Activated T-cell treated with anti-CD3 and anti-CD28 coated beads, Interleukin-2, amount 50 U/mL, for 48 hours (primary cell): ENCODE data around the gene KDM4F.
"Not testable (repeated sequence)": the region's sequence is repeated elsewhere in the genome, so short reads cannot be mapped to it uniquely, and the experiment has no call there.

Experiments used
- DNase-seq, 2 experiments: peaks; one replicate each; pipeline ENCODE4 v3.0.0-alpha.2; 2020

The KDM4F gene

GRCh38 chr11:95049122-95049521 lies at the start of gene KDM4F:
Gene KDM4F, plus strand, starts transcription at chr11:95049422.
- DNase-seq, result not testable (repeated sequence)

DNA sequence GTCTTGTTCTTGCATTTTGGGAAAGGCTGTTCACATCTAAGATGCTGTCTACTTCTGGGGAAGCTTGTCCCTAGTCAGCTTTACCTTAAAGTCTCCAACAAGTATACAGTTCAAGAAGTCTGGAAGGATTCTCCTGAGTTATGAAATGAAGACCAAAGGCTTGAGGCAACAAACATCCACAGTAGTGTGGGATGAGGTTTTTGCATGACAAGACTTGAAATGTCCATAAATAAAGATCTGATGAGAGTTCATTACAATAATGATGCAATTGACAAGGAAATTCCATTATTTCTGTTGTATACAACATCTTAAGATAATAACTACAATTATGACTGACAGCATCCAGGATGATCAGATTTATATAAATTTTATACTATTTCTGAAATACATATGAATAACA lies 45.5 kb upstream of the KDM4F start:
- DNase-seq, result no peak

- no peak for DNase-seq
Observed at GRCh38 chr11:95005642-95006041, 43.6 kb upstream of the KDM4F start.

GRCh38 chr11:95011376-95011775 lies 37.8 kb upstream of the KDM4F start:
- DNase-seq, result no peak

DNA sequence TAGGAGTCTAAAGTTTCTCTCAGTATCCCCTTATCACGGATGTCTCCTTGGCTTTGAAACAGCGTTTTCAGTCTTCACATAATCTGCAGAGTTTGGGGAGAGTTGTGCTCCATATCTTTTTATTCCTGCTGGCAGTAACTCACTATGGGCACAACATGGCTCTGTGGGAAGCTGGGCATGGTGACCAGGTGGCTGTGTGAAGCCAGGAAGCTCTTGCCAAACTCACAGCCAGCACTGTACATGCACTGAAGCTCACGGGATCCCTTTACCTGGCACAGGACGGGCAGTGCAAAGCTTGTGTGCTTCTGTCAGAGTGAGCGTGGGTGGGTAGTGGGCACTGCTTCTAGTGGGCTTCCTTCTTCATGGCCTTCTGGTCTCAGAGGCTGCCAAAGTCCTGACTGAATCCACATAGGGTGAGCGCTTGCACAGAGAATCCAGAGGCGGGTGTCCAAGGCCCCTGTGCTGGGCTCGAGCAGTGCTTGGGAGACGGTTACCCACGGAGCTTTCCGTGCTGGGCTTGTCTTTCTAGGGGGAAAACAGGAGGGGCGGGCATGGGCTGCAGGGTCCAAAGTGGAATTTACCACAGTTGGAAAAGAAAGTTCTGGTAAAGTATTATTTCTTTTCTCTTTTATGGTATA lies 34.9 kb upstream of the KDM4F start:
- no peak for DNase-seq

GRCh38 chr11:95016139-95016538 lies 33.1 kb upstream of the KDM4F start:
- no peak for DNase-seq

GRCh38 chr11:95021468-95021867 lies 27.8 kb upstream of the KDM4F start:
- not testable (repeated sequence) for DNase-seq

DNA sequence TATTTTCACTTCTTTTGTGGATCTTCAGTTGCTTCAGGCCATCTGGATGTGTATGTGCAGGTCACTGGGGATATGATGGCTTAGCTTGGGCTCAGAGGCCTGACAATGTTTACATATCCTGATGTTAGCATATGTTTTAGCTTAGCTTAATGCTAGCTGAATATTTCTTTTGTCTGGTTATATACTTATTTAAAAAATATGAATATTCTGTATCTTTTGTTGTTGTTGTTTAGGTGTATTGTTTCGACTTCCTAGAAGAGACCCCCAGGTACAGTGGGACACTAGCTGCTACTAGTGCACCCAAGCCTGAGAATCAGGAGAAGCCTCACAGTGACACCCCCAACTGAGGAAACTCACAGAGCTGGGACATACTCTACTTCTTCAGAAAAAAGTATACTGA lies 24.3 kb upstream of the KDM4F start, which contains the start of gene KDM4E:
KDM4E (plus strand) TSS at position 301 of the 400 bp plus-strand sequence. CDS start 300 bp downstream, outside the sequence.
- no peak for DNase-seq

GRCh38 chr11:95025594-95025993 lies 23.6 kb upstream of the KDM4F start:
- DNase-seq, result not testable (repeated sequence)

- DNase-seq, result no peak
Observed at GRCh38 chr11:95028357-95028756, 20.9 kb upstream of the KDM4F start.

DNA sequence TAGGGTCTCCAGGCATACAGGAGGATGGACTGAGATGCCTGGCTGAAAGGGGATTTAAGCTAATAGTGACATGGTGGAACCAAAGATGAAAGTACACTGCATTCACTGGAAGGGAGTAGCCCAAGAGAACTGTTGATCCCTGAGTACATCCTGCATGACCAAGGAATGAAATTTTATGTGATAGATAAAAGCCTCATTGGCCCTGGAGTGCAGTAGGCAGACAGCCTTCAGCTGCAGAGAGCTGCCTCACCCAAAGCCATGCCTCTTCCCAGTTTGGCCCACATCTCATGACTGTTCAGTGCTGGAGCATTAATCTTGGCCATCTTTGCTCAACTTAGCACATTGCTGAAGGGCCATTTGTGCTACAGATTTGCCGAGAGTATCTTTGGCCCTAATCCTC lies 16.2 kb upstream of the KDM4F start:
- no peak for DNase-seq

DNA sequence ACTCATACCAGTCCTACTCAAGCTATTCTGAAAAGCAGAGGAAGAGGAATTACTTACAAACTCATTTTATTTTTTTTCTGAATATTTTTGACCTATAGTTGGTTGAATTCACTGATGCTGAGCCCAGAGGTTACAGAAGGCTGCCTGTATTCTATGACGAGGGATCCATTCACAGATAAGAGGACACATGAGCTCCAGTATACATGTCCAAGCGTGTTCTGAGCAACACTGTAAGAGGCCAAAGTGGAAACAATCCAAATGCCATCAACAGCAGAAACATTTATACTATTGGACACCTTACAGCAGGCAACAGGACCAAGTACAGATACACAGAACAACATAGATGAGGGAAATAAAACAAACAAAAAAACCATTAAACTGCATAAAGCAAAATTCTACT lies 13.9 kb upstream of the KDM4F start:
- DNase-seq, result no peak

DNA sequence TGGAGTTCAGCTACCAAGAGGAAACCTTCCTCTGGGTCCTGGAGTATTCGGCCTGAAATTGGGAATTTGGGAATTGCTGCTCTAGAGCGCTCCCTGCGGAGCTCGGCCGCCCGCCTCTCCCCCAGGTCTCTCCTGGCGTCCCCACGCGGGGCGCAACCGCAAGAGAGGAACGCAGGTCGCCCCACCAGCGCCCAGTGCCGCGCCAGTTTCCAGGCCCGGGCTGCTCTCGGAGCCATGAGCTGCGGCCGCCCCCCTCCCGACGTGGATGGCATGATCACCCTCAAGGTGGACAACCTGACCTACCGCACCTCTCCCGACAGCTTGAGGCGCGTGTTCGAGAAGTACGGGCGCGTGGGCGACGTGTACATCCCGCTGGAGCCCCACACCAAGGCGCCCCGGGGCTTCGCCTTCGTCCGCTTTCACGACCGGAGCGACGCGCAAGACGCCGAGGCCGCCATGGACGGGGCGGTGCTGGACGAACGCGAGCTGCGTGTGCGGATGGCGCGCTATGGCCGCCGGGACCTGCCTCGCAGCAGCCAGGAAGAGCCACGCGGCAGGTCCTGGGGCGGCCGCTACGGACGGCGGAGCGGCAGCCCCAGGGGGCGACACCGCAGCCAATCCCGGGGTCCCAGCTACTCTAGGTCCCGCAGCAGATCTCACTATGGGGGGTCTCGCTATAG lies 11.7 kb upstream of the KDM4F start:
- peak in 1 of 2 experiments; percentile 34 for DNase-seq

DNA sequence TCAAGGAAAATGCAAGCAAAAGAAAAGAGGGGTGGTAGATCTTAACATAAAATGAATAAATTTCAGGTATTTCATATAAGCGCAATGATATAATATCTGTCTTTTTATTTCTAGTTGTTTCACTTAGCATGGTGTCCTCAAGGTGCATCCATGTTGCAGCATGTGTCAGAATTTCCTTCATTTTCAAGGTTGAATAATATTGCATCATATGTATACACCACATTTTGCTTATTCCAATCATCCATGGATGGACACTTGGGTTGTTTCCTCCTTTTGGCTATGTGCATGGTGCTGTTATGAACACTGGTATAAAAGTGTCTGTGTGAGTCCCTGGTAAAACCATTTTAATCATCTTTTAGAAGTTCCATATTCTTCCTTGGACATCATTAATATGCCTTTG lies 7.0 kb upstream of the KDM4F start:
- no peak for DNase-seq

DNA sequence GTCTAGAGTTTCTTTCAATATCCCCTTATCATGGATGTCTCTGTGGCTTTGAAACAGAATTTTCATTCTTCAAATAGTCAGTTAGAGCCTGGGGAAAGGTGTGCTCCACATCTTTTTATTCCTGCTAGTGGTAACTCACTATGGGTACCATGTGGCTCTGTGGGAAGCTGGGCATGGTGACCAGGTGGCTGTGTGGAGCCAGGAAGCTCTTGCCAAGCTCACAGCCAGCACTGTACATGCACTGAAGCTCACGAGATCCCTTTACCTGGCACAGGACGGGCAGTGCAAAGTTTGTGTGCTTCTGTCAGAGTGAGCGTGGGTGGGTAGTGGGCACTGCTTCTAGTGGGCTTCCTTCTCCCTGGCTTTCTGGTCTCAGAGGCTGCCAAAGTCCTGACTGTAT lies 6.3 kb upstream of the KDM4F start:
- DNase-seq, result no peak

GRCh38 chr11:95044010-95044409 lies 5.2 kb upstream of the KDM4F start:
- no peak for DNase-seq

GRCh38 chr11:95045812-95046211 lies 3.4 kb upstream of the KDM4F start:
- no peak for DNase-seq

DNA sequence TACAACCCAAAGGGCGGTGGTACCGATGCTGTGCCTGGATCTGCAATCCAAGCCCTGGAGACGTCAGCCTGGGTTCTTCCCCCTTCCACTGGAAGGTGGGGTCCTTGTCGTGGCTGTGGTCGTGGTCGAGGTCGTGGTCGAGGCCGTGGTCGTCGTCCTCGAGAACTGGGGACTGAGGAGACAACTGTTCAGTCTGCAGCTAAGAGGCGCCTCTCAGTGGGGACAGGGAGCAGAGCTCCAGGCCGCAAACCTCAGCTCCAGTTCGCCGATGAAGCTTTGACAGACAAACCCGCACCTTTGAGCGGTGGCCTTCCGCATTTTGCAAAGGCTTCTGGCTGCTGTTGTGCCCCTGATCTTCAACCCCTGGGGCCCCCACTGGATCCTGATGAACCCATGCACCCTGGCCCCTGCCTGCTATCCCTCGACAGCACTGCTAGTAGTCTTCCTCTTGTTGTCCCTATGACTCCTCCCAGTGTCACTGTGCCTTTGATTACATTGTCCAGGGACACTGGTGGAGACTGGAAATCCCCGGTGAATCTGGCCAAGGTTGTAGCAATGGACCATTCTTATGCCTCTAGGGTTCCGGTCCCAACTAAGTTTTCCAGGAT lies 1.5 kb downstream of the KDM4F start:
- DNase-seq, result no peak

GRCh38 chr11:95054356-95054755 lies 5.1 kb downstream of the KDM4F start:
- DNase-seq, result no peak

GRCh38 chr11:95055283-95055897 lies 6.2 kb downstream of the KDM4F start:
- DNase-seq, result no peak

GRCh38 chr11:95057959-95058358 lies 8.7 kb downstream of the KDM4F start:
- no peak for DNase-seq

GRCh38 chr11:95058621-95059020 lies 9.4 kb downstream of the KDM4F start:
- DNase-seq, result no peak

GRCh38 chr11:95059046-95059445 lies 9.8 kb downstream of the KDM4F start:
- no peak for DNase-seq

DNA sequence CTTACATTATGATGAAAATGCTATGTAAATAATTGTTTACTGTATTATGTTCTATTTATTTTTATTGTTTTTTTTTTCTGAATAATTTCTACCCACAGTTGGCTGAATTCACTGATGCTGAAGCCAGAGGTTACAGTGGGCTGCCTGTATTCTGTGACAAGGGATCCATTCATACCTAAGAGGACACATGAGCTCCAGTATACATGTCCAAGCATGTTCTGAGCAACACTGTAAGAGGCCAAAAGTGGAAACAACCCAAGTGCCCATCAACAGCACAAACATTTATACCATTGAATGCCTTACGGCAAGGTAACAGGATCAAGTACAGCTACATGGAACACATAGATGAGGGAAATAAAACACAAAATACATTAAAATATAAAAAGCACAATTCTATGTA lies 16.1 kb downstream of the KDM4F start:
- no peak for DNase-seq
